GM23338 (cell line): ENCODE measurements around the gene PIK3C2G. TPM values are rescaled to one million over a fixed set of nuclear protein-coding genes. Genes with fewer than 3 reads are reported as not detected.

Experiments
- ATAC-seq: fragments of 200-7000 bp; cut with Tn5 transposase; 3 replicates; pipeline ENCODE4 v1.9.1; 2020
- DNase-seq: peaks from one replicate; pipeline ENCODE4 v3.0.0-alpha.2; 2015; ENCODE audit warnings: low spot score
- H2AFZ ChIP-seq: fragments of 200-600 bp; sonication (generic); 2 replicates; pipeline ENCODE4 v1.8.0; 2016; ENCODE audit warnings: antibody characterized with exemption, mild to moderate bottlenecking, moderate library complexity
- H3F3A ChIP-seq: fragments of 200-600 bp; sonication (generic); replicated peaks from 2 replicates; pipeline ENCODE4 v1.8.0; 2017; ENCODE audit warnings: antibody characterized with exemption, mixed run types, low read depth
- H3K27ac ChIP-seq: fragments of 200-600 bp; sonication (generic); 2 replicates; pipeline ENCODE4 v1.6.1; 2016; ENCODE audit warnings: low read depth
- H3K27me3 ChIP-seq: fragments of 200-600 bp; sonication (generic); 2 replicates; pipeline ENCODE4 v1.8.0; 2016; ENCODE audit warnings: mild to moderate bottlenecking, mixed run types, moderate library complexity; ENCODE audit not compliant: insufficient read depth
- H3K36me3 ChIP-seq: fragments of 200-600 bp; sonication (generic); 2 replicates; pipeline ENCODE4 v1.8.0; 2016; ENCODE audit warnings: mild to moderate bottlenecking; ENCODE audit not compliant: insufficient read depth
- H3K4me1 ChIP-seq: fragments of 200-600 bp; sonication (generic); 2 replicates; pipeline ENCODE4 v1.8.0; 2016; ENCODE audit warnings: mild to moderate bottlenecking, moderate library complexity; ENCODE audit not compliant: insufficient read depth
- H3K4me2 ChIP-seq: fragments of 200-600 bp; sonication (generic); 2 replicates; pipeline ENCODE4 v1.7.1; 2017; ENCODE audit warnings: mixed run types
- H3K4me3 ChIP-seq: fragments of 200-600 bp; sonication (generic); 2 replicates; pipeline ENCODE4 v1.6.1; 2016; ENCODE audit warnings: mixed run types
- H3K79me2 ChIP-seq: fragments of 200-600 bp; sonication (generic); replicated peaks from 2 replicates; pipeline ENCODE4 v1.8.0; 2017; ENCODE audit warnings: mild to moderate bottlenecking; ENCODE audit not compliant: insufficient read depth
- H3K9me2 ChIP-seq: fragments of 200-600 bp; sonication (generic); 2 replicates; pipeline ENCODE4 v1.8.0; 2017; ENCODE audit not compliant: insufficient read depth
- H4K20me1 ChIP-seq: fragments of 200-600 bp; sonication (generic); replicated peaks from 2 replicates; pipeline ENCODE4 v1.8.0; 2017; ENCODE audit warnings: mild to moderate bottlenecking; ENCODE audit not compliant: insufficient read depth
- H3K27ac Mint-ChIP-seq: 2 replicates; pipeline ENCODE4 v1.8.0; 2020; ENCODE audit warnings: inconsistent platforms, mild to moderate bottlenecking, moderate library complexity, mixed read lengths
- H3K27me3 Mint-ChIP-seq: 3 replicates; pipeline ENCODE4 v1.8.0; 2022; ENCODE audit warnings: low read depth, mild to moderate bottlenecking, moderate library complexity, mixed read lengths, inconsistent platforms; ENCODE audit not compliant: insufficient read depth, poor library complexity
- H3K36me3 Mint-ChIP-seq: 3 replicates; pipeline ENCODE4 v1.8.0; 2021; ENCODE audit warnings: low read depth, mild to moderate bottlenecking, inconsistent platforms, moderate library complexity, mixed read lengths
- H3K4me1 Mint-ChIP-seq: 3 replicates; pipeline ENCODE4 v1.8.0; 2020; ENCODE audit warnings: mild to moderate bottlenecking, inconsistent platforms, mixed read lengths
- H3K4me3 Mint-ChIP-seq: 3 replicates; pipeline ENCODE4 v1.8.0; 2021; ENCODE audit warnings: moderate library complexity, mild to moderate bottlenecking, inconsistent platforms, mixed read lengths
- H3K9me3 Mint-ChIP-seq: 3 replicates; pipeline ENCODE4 v1.8.0; 2020; ENCODE audit warnings: moderate library complexity, mild to moderate bottlenecking, inconsistent platforms, mixed read lengths
- EZH2 ChIP-seq: fragments of 200-600 bp; sonication (generic); IDR thresholded peaks from one replicate; pipeline ENCODE4 v1.8.0; 2017; ENCODE audit warnings: antibody characterized with exemption, mild to moderate bottlenecking, low read depth; ENCODE audit not compliant: unreplicated experiment
- EZH2phosphoT487 ChIP-seq: fragments of 200-600 bp; sonication (generic); IDR thresholded peaks from one replicate; pipeline ENCODE4 v1.8.1; 2018; ENCODE audit warnings: antibody characterized with exemption; ENCODE audit not compliant: unreplicated experiment
- JUNB ChIP-seq: IDR thresholded peaks from one replicate; pipeline ENCODE4 v1.6.1; 2016; ENCODE audit warnings: antibody characterized with exemption; ENCODE audit not compliant: unreplicated experiment
- POLR2AphosphoS5 ChIP-seq: IDR thresholded peaks from 2 replicates; pipeline ENCODE4 v1.6.1; 2016; ENCODE audit warnings: antibody characterized with exemption, low read depth
- ZNF114 ChIP-seq: fragments of 250-450 bp; sonication (Bioruptor Pico); IDR thresholded peaks from 2 replicates; pipeline ENCODE4 v1.5.0; 2020; ENCODE audit warnings: mild to moderate bottlenecking, moderate library complexity
- ZNF331 ChIP-seq: fragments of 250-450 bp; sonication (Bioruptor Pico); IDR thresholded peaks from 2 replicates; pipeline ENCODE4 v1.5.0; 2020; ENCODE audit warnings: low read depth, mild to moderate bottlenecking, moderate library complexity
- polyA plus RNA-seq: library from polyadenylated mRNA; unstranded; fragments of >200 nt; fragmentation: Nextera tagmentation; extraction: Ambion mirVana; gene quantifications from 2 replicates; pipeline ENCODE4 v1.2.1, GENCODE V29; 2016
- total RNA-seq: library from RNA; depleted of rRNA; stranded (reverse); fragments of >200 nt; shearing (Covaris generic); gene quantifications from 2 replicates; pipeline ENCODE4 v1.2.3, GENCODE V29; 2014
- TF ChIP-seq, protein P1 (sequence below): IDR thresholded peaks from one replicate; pipeline ENCODE4 v1.6.1; 2018; ENCODE audit warnings: antibody characterized with exemption; ENCODE audit not compliant: unreplicated experiment
- TF ChIP-seq, protein P2 (sequence below), 2 experiments: fragments of 200-600 bp in 1 of 2; sonication (generic) in 1 of 2; conservative IDR thresholded peaks; 2 replicates each; pipeline versions ENCODE4 v1.5.1 to v1.6.1; 2016 to 2017; ENCODE audit warnings: antibody characterized with exemption in 2 of 2, low read depth in 2 of 2, mild to moderate bottlenecking in 2 of 2, moderate library complexity in 1 of 2
- TF ChIP-seq, protein P3 (sequence below): IDR thresholded peaks from 2 replicates; pipeline ENCODE4 v1.6.1; 2016; ENCODE audit warnings: antibody characterized with exemption

The PIK3C2G gene
- total and polyA plus RNA-seq, 2 experiments from 2014 or later, result not detected

DNA sequence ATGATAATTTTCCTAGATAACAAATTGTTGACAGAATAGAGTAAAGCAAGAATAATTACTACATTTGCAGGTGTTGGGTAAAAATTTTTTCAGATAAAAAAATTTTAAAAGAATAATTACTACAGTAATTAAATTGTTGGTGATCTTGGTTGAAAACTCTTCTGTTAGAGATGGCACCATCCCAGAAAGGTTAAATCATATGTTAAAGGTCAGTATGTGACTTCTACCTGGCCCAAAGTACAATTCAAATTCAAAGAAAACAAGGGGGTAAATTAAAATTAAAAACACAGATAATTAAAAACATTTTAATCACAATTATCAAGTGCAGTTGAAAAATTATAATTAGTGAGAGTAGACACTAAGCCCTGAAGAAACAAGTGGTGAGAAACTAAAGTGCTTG is 18.1 kb upstream of the PIK3C2G start:
- H3K4me3 Mint-ChIP-seq, result no peak overlapping the region
- no peaks in the 10 kb centered on the region for H3K36me3 Mint-ChIP-seq
- peaks cover 6% of the 10 kb centered on the region; the same call in 2 of the 3 replicates for H3K4me1 Mint-ChIP-seq
- H3K79me2 ChIP-seq, result no peaks in the 10 kb centered on the region
- H2AFZ ChIP-seq, result no peak overlapping the region
- H4K20me1 ChIP-seq, result no peaks in the 10 kb centered on the region
- H3K27ac ChIP-seq, result no peak overlapping the region
- H3K4me2 ChIP-seq, result no peak overlapping the region
- H3K27me3 ChIP-seq, result no peaks in the 10 kb centered on the region
- ATAC-seq, result no peak
- H3K9me2 ChIP-seq, result no peaks in the 10 kb centered on the region
- H3K9me3 Mint-ChIP-seq, result no peaks in the 10 kb centered on the region
- H3K27ac Mint-ChIP-seq, result no peak overlapping the region; the same call in 1 of the 2 replicates
- no peak overlapping the region for H3K4me3 ChIP-seq
- no peak for DNase-seq
- no peak for TF ChIP-seq POLR2AphosphoS5
- H3F3A ChIP-seq, result no peaks in the 10 kb centered on the region
- H3K36me3 ChIP-seq, result no peaks in the 10 kb centered on the region
- H3K27me3 Mint-ChIP-seq, result no peaks in the 10 kb centered on the region
- no peaks in the 10 kb centered on the region for H3K4me1 ChIP-seq

DNA sequence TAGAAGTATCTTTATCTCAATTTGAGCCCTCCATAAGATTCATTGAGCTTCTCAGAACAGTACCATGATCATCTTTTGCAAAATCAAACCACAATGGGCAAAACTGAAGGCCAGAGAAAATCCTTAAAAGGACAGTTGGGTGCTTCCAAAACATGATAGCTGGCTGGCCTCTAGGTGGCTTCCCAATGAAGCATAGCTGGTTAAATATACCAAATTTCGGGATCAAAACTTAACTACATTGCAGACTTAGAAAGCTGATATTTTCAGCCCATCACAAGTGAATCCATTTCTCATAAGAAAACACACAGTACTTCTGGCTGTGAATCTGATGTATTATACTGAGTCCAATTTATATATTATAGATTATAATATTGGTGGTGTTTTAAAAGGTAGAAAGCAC is 15.3 kb upstream of the PIK3C2G start:
- Histone ChIP-seq H3K4me3 (no peak overlapping the region), H3F3A (no peaks in the 10 kb centered on the region), H3K36me3 (no peaks in the 10 kb centered on the region), H3K27me3 (no peaks in the 10 kb centered on the region), H2AFZ (no peak overlapping the region), H3K27ac (no peak overlapping the region), H3K4me1 (peaks cover 5% of the 10 kb centered on the region; the same call in 1 of the 2 replicates), H3K79me2 (no peaks in the 10 kb centered on the region), H3K9me2 (no peaks in the 10 kb centered on the region), H4K20me1 (no peaks in the 10 kb centered on the region), H3K4me2 (no peak overlapping the region)
- no peak overlapping the region for H3K27ac Mint-ChIP-seq
- peaks cover 6% of the 10 kb centered on the region; the same call in 2 of the 3 replicates for H3K4me1 Mint-ChIP-seq
- H3K4me3 Mint-ChIP-seq, result no peak overlapping the region
- TF ChIP-seq ZNF331 (CRISPR knock-in tag) (no peak), ZNF114 (CRISPR knock-in tag) (no peak), EZH2 (no peak), JUNB (no peak), EZH2phosphoT487 (no peak)
- TF ChIP-seq, protein P1, sequence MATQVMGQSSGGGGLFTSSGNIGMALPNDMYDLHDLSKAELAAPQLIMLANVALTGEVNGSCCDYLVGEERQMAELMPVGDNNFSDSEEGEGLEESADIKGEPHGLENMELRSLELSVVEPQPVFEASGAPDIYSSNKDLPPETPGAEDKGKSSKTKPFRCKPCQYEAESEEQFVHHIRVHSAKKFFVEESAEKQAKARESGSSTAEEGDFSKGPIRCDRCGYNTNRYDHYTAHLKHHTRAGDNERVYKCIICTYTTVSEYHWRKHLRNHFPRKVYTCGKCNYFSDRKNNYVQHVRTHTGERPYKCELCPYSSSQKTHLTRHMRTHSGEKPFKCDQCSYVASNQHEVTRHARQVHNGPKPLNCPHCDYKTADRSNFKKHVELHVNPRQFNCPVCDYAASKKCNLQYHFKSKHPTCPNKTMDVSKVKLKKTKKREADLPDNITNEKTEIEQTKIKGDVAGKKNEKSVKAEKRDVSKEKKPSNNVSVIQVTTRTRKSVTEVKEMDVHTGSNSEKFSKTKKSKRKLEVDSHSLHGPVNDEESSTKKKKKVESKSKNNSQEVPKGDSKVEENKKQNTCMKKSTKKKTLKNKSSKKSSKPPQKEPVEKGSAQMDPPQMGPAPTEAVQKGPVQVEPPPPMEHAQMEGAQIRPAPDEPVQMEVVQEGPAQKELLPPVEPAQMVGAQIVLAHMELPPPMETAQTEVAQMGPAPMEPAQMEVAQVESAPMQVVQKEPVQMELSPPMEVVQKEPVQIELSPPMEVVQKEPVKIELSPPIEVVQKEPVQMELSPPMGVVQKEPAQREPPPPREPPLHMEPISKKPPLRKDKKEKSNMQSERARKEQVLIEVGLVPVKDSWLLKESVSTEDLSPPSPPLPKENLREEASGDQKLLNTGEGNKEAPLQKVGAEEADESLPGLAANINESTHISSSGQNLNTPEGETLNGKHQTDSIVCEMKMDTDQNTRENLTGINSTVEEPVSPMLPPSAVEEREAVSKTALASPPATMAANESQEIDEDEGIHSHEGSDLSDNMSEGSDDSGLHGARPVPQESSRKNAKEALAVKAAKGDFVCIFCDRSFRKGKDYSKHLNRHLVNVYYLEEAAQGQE, result no peak
- TF ChIP-seq, protein P2, sequence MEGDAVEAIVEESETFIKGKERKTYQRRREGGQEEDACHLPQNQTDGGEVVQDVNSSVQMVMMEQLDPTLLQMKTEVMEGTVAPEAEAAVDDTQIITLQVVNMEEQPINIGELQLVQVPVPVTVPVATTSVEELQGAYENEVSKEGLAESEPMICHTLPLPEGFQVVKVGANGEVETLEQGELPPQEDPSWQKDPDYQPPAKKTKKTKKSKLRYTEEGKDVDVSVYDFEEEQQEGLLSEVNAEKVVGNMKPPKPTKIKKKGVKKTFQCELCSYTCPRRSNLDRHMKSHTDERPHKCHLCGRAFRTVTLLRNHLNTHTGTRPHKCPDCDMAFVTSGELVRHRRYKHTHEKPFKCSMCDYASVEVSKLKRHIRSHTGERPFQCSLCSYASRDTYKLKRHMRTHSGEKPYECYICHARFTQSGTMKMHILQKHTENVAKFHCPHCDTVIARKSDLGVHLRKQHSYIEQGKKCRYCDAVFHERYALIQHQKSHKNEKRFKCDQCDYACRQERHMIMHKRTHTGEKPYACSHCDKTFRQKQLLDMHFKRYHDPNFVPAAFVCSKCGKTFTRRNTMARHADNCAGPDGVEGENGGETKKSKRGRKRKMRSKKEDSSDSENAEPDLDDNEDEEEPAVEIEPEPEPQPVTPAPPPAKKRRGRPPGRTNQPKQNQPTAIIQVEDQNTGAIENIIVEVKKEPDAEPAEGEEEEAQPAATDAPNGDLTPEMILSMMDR (conservative IDR thresholded peaks at IDR 0.05; ENCODE audit: low read depth in 2 of 2), result peak; percentile 48 to 52
- TF ChIP-seq, protein P3, sequence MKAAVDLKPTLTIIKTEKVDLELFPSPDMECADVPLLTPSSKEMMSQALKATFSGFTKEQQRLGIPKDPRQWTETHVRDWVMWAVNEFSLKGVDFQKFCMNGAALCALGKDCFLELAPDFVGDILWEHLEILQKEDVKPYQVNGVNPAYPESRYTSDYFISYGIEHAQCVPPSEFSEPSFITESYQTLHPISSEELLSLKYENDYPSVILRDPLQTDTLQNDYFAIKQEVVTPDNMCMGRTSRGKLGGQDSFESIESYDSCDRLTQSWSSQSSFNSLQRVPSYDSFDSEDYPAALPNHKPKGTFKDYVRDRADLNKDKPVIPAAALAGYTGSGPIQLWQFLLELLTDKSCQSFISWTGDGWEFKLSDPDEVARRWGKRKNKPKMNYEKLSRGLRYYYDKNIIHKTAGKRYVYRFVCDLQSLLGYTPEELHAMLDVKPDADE, result no peak
- no peaks in the 10 kb centered on the region for H3K36me3 Mint-ChIP-seq
- ATAC-seq (no peak), DNase-seq (peak; percentile 45)
- no peaks in the 10 kb centered on the region for H3K27me3 Mint-ChIP-seq
- no peaks in the 10 kb centered on the region for H3K9me3 Mint-ChIP-seq
